Stimulated activated CD8-positive, alpha-beta memory T cell treated with anti-CD3 and anti-CD28 coated beads, Interleukin-4, amount 100 ng/mL, for 48 hours (primary cell): Measurements from ENCODE around the gene NOP9.
A peak's percentile ranks its signal among the peaks of the same experiment; 100 is the strongest.

Experiments used
- DNase-seq: peaks from one replicate; pipeline ENCODE4 v3.0.0-alpha.2; 2020

NOP9 gene, protein sequence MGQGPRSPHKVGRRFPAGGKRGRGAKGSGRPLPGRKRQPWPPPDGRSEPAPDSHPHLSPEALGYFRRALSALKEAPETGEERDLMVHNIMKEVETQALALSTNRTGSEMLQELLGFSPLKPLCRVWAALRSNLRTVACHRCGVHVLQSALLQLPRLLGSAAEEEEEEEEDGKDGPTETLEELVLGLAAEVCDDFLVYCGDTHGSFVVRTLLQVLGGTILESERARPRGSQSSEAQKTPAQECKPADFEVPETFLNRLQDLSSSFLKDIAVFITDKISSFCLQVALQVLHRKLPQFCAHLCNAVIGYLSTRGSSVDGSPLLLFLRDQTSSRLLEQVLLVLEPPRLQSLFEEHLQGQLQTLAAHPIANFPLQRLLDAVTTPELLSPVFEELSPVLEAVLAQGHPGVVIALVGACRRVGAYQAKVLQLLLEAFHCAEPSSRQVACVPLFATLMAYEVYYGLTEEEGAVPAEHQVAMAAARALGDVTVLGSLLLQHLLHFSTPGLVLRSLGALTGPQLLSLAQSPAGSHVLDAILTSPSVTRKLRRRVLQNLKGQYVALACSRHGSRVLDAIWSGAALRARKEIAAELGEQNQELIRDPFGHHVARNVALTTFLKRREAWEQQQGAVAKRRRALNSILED

DNA sequence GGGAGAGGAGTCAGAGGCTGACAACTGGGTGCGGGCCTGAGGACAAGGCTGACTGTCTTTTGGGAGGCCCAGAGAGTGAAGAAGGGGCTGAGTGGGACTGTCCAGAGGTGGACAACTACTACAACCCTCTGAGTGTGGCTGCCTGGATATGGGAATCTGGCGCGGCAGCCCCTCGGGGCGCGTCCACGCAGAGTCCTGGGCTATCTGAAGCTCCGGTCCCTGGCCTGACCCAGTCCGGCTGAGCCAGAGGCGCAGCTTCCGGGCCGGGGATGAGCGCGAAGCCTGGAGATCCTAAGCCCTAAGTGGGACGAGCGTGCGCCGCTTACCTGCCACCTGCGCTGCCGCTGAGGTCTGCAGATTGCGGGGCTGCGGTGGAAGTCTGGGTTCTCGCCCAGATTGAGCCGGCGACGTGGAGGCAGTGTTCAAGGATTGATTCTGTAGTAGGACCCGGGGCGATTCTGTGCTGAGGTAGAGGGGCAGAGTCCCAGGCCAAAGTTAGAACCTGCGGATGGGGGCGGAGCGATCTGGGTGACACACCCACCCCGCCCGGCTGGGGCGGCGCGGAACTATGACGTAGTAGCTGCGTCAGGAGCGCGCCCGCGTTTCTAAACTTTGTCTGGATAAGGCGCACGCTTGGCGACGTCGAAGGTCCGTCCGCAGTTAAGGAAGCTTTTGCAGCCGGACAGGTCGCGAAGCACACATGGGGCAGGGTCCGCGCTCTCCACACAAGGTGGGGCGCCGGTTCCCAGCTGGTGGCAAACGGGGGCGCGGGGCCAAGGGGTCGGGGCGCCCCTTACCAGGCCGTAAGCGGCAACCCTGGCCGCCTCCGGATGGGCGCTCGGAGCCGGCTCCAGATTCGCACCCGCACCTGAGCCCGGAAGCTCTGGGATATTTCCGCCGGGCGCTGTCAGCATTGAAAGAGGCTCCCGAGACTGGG, at the start of gene NOP9, which contains the start of gene DHRS1:
Gene NOP9 (plus strand): TSS at position 596 of the 937 bp plus-strand sequence. CDS start 105 bp downstream, at position 701.
Gene DHRS1 (minus strand): TSS at position 526 of the 937 bp plus-strand sequence. CDS start 674 bp downstream, outside the sequence.
- DNase-seq = peak; percentile 98

DNA sequence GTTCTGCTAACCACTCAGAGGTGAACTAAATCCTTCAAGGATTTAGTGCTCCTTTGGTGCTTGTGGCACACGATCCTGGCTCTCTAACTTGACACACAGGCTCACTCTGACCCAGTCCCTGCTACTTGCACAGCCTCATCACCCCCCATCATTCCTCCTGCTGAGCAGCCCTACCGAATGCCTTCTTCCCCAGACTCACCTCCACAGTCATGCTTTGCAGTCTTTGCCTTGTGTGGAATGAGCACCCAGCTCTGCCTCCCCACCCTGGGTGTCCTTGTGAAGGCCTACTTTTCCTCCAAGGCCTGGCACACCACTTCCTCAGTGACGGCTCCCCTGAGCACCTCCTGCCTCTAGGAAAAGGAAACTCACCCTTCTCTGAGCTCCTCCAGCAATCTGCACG, 49.3 kb upstream of the NOP9 start:
- DNase-seq = no peak

GRCh38 chr14:24251880-24252288, 47.8 kb upstream of the NOP9 start:
- no peak for DNase-seq

- no peak for DNase-seq
Observed at GRCh38 chr14:24252289-24253124, 47.1 kb upstream of the NOP9 start.

GRCh38 chr14:24253936-24254335, 45.7 kb upstream of the NOP9 start:
- DNase-seq = no peak

- no peak for DNase-seq
Observed at GRCh38 chr14:24254630-24255392, 44.8 kb upstream of the NOP9 start.

DNA sequence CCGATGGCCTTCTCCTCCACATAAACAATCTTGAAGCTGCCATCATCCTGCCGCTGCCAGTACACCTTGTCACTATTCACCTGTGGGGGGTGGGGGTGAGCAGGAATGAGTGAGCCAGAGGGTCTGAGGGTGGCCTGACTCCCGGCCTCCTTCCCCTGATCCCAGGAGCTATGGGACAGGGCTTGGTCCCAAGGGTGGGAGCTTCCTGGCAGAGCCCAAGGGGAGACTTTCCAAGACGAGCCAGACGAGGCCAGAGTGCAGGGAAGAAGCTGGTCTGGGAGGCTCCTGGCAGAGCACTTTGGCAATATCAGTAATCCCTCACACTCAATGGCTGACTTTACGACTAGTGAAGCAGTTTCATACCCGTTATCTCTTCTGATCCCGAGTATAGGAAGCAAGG, 44.2 kb upstream of the NOP9 start:
- no peak for DNase-seq

DNA sequence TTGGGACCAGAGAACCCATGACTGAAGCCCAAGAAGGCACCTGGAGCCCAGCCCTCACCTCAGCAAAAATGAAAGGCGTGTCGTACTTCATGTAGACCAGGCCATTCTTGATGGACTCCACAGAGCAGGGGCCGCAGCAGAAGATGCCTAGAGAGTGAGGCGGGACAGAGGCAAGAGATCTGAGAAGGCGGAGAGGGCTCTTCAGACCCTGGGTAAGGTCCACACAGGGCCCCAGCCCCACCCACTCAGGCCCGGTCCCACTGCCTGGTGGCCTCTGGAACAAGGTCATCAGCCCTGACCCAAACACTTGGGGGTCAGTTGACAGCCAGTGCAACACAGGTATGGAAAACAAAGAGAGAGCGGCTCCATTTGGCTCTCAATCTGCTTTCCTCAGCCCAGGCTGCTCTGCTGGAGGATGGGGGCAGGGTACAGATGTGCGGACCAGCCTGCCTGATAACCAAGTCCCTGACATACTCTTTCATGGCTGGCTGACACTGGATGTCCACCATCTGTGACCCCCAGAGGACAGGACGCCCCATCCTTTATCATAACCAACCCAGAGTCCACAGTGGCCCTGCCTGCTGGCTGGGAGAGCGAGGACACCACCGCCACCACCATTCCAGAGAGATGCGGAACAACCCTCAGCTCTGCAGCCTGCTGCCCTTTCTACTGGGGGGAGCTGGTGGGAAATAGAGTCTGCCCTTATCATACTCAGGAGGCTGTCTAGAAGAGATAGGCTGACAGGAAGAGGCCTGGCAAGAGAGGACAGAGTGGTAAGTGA, 43.5 kb upstream of the NOP9 start:
- DNase-seq = no peak

DNA sequence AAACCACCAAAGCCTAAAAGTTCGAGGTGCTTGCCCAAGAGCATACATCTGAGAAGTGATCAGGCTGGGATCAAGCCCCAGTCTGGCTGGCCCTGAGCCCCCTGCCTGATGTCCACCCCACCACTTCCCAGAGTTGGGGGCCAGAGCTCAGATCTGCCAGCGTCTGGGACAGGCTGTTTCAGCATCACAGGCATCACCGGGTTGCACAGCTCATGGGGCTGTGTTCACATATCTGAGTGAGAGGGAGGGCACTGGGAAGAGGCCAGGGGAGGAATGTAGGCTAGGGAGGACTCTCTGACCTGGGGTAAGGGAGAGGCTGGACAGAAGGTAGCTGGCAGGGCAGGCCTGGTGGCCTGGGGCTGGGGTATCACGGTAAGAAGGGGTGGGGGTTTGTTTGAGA, 42.7 kb upstream of the NOP9 start:
- no peak for DNase-seq

- no peak for DNase-seq
Observed at GRCh38 chr14:24258119-24258518, 41.5 kb upstream of the NOP9 start.

- DNase-seq = no peak
Observed at GRCh38 chr14:24258548-24259265, 40.9 kb upstream of the NOP9 start.

DNA sequence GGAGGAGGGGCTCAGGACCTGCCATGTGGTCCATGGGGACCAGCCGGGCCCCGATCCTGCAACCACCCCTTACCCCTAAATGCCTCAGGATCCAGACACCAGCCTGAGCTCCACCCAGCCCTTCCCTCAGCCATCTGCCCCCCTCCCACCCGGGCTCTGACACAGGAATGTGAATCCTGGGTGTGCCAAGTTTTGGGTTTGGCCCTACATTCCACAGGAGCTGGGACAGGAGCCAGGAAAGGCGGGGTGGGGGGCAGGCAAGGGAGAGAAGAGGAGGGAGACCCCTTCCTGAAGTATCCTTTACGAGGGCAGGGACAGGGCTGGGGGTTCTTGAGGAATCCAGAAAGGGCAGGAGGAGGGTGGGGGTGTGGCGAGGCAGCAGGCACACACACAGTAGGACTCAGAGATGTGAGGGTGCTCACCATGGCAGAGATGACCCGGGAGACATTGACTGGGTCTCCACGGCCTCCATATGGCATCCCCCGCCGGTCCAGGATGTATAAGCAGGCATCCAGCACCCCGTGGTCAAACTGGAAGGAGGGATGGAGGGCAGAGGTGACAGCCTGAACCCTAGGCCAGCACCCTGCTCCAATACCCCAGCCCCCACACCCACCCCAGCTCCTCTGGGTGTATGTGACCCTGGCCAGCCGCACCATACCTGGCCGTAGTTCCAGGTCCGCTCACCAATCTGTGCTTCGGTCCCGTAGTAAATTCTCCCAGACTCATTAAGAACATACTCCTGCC, 40.2 kb upstream of the NOP9 start:
- DNase-seq = no peak

DNA sequence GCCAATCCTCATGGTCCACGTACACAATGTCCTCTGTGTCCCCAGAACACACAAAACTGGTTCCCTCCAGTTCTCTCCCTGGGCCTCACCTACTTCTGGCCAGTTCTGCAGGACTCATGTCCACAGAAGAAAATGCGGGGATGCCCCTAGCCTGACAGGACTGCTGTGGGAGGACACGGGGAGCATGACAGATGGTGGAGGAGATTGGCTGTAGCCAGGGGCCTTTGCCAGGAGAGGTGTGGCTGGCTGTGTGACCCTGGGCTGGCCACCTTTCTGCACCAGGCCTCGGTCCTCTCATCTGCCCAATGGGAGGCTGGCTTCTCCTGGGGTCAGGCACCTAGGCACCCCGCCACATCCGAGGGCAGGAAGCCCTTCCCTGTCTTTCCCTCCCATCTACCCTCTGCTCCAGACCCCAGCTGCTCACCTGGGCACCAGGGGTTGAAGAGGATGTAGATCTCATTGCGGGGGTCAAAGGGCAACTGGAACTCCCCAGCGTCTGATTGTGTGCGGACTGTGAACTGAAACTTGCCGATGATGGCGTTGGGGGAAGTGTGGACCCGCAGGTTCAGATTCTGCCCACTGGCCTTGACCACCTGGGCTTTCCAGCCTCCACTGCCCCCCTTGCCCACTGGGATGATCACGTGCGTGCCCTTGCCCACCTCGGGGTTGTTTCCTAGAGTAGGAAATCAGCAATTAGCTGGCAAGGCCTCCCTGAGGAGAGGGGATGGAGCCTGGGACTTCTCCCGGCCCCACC, 39.4 kb upstream of the NOP9 start:
- no peak for DNase-seq

DNA sequence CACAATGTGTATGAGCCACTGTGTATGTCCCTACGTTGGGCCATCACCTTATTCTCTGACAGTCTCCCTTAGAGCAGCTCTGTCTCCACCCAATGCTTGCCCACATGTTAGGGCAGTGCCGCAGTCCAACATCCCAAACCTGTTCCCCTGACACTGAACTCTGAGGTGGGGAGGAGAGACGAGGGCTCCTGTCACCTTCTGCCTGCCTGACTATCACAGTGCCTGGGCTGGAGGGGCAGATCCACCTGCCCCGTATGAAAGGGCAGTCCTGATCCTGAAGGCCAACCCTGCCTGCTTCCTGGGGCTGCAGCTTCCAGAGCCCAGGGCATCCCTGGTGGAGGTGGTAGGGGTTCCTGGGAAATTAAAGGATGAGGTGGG, 38.9 kb upstream of the NOP9 start:
- no peak for DNase-seq

DNA sequence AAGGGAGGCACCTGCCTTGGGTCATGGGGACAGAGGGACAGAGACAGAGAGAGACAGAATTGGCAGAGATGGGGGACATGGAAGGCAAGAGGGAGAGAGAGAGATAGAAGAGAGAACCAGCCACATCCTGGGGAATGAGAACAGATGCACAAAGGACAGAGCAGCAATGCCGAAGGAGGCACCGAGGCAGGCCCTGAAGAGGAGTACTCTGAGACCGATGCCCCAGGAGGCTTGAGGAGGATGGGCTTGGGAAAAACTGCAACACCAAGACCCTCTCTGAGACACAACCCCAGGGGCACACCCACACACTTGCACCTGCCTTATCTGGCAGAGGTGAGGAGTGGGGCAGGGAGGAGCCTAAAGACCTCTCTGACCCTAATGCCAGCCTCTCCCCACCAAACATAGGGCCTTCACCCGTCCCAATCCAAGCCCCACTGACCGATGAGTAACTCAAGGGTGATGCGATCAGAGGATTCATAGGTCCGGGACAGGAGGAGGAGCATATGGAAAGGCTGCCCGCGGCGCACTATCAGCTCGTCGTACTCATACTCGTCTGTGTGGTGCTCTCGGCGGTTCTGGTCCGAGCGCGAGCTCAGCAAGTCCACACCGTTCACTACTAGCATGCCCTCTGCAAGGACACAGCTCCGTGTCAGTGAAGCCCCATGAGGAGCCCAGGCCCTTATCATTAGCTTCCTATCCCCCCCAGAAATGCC, 38.2 kb upstream of the NOP9 start:
- DNase-seq = no peak

- DNase-seq = no peak
Observed at GRCh38 chr14:24261969-24262327, 37.7 kb upstream of the NOP9 start.

DNA sequence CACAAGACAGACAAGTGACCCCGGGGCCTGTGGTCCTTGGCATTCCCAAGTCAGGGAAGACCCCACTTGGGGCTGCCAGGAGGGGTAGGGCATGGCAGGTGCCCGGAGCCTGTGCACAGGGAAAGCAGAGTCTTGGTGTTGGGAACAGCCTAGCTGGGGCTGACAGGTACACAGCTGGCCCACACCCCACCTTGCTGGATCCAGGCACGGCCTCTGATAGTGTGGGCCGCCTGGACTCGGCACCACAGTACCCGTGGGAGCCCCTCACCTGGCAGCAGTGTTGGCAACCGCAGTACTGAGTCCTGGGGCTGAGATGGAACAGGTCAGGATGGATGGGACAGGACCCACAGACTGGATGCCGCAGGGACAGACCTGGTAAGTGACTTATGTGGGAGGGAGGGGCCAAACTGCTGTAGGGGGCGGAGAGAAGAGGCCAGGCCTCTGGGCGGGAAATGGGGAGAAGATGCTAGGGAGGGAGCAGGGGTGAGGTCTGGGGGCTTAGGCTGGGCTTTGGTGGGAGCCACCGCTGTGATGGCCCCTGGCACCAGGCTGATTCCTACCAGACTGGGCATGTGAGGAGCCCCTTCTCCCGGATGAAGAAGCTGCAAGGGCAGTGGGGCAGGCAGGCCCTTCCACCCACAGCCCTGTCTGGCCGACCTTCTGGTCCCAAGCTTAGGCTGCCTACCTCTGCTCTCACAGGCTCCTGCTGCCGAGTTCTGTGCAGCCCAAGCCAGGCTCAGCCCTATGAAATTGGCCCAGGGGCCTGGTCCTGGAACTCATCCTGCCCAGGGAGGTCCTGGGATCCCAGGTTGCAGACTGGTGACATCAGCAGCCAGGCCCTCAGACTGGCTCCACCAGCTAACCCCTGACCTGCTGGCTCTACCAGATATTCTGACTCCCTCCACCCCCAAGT, 36.6 kb upstream of the NOP9 start, which contains the start of gene TGM1:
Gene TGM1 (minus strand): TSS at position 357 of the 913 bp plus-strand sequence. CDS start 825 bp downstream, outside the sequence.
- DNase-seq = no peak
